GM12878 (cell line): Measurements from ENCODE around the gene TSPAN31.

ENCODE experiments used
- CHD2 ChIP-seq: IDR thresholded peaks from 2 replicates; pipeline ENCODE4 v1.6.1; 2011; ENCODE audit warnings: low read depth, low read length, improper control_type of control experiment, borderline replicate concordance
- NR2C1 ChIP-seq: fragments of 450-650 bp; IDR thresholded peaks from 2 replicates; pipeline ENCODE4 v1.6.1; 2017; ENCODE audit warnings: antibody characterized with exemption, mild to moderate bottlenecking, moderate library complexity
- NRF1 ChIP-seq: conservative IDR thresholded peaks from 2 replicates; pipeline ENCODE4 v1.6.1; 2011; ENCODE audit warnings: mild to moderate bottlenecking, low read depth, low read length, improper control_type of control experiment
- SUZ12 ChIP-seq: fragments of 200-600 bp; sonication (generic); IDR thresholded peaks from one replicate; pipeline ENCODE4 v1.6.1; 2018; ENCODE audit warnings: antibody characterized with exemption, mild to moderate bottlenecking; ENCODE audit not compliant: unreplicated experiment
- ZNF622 ChIP-seq: fragments of 450-650 bp; IDR thresholded peaks from 2 replicates; pipeline ENCODE4 v1.6.1; 2017; ENCODE audit warnings: mild to moderate bottlenecking, inconsistent platforms
- ZSCAN29 ChIP-seq: fragments of 450-650 bp; IDR thresholded peaks from 2 replicates; pipeline ENCODE4 v1.6.1; 2017; ENCODE audit warnings: mild to moderate bottlenecking, moderate library complexity
- TF ChIP-seq, protein P1 (sequence below): IDR thresholded peaks from 2 replicates; pipeline ENCODE4 v1.6.1; 2012; ENCODE audit warnings: low read depth, low read length, improper control_type of control experiment

DNA sequence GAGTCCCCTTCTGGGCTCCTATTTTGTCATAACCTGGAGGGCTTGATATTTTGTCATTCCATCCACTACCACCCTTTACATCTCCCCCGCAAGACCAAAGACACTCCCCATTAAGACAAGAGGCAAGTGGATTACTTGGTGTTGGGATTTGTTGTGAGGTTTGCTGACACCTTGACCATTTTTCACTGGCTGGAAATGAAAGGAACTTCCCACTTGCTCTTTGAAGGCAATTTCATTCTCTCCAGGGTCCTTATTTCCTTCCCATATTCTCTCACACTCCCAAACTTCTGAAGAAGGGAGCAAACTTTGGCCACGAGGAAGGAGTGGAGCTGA is 21.2 kb upstream of the TSPAN31 start:
- TF ChIP-seq, protein P1, sequence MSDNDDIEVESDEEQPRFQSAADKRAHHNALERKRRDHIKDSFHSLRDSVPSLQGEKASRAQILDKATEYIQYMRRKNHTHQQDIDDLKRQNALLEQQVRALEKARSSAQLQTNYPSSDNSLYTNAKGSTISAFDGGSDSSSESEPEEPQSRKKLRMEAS: no peak
- TF ChIP-seq CHD2 (no peak), NR2C1 (no peak), SUZ12 (no peak), NRF1 (no peak), ZSCAN29 (no peak), ZNF622 (no peak)
